OCI-LY1 (cell line): ENCODE data around the gene UPK3A.

ENCODE experiments used
- EZH2 ChIP-seq: fragments of 200-600 bp; sonication (generic), shearing (Covaris generic); IDR thresholded peaks from 2 replicates; pipeline ENCODE4 v1.8.0; 2017; ENCODE audit warnings: borderline replicate concordance, mixed run types, mild to moderate bottlenecking, antibody characterized with exemption, low read length, moderate library complexity, mixed read lengths
- TF ChIP-seq, protein P1 (sequence below): fragments of 200-600 bp; sonication (generic), shearing (Covaris generic); IDR thresholded peaks from 2 replicates; pipeline ENCODE4 v1.5.1; 2017; ENCODE audit warnings: mild to moderate bottlenecking, antibody characterized with exemption, low read length, moderate library complexity, mixed read lengths

DNA sequence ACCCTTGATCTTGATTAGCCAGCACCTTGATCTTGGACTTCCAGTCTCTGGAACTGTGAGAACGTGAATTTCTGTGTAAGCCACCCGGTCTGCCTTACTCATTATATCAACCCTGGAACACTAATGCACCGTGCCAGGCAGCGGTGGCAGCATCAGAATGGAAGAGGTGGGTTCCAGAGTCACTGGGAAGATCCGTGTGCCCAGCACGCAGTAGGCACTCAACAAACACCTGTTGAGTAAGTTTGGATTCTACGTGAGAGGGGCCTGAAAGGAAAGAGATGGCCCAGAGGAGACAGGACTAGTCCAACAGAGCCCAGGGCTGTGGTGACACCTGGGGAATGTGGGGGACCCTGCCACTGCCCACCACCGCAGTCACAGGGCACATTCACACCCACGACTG is 6.6 kb upstream of the UPK3A start:
- TF ChIP-seq, protein P1, sequence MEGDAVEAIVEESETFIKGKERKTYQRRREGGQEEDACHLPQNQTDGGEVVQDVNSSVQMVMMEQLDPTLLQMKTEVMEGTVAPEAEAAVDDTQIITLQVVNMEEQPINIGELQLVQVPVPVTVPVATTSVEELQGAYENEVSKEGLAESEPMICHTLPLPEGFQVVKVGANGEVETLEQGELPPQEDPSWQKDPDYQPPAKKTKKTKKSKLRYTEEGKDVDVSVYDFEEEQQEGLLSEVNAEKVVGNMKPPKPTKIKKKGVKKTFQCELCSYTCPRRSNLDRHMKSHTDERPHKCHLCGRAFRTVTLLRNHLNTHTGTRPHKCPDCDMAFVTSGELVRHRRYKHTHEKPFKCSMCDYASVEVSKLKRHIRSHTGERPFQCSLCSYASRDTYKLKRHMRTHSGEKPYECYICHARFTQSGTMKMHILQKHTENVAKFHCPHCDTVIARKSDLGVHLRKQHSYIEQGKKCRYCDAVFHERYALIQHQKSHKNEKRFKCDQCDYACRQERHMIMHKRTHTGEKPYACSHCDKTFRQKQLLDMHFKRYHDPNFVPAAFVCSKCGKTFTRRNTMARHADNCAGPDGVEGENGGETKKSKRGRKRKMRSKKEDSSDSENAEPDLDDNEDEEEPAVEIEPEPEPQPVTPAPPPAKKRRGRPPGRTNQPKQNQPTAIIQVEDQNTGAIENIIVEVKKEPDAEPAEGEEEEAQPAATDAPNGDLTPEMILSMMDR: no peak
- no peak for TF ChIP-seq EZH2
